Stimulated activated CD4-positive, alpha-beta T cell treated with anti-CD3 and anti-CD28 coated beads, Interleukin-4, amount 100 ng/mL, for 48 hours (primary cell): ENCODE data around the gene C17orf113.
A peak's percentile ranks its signal among the peaks of the same experiment; 100 is the strongest.
"Not testable (repeated sequence)": the region's sequence is repeated elsewhere in the genome, so short reads cannot be mapped to it uniquely, and the experiment has no call there.

Experiments
- DNase-seq, 2 donors: peaks; one replicate each; pipeline ENCODE4 v3.0.0-alpha.2; 2020; ENCODE audit warnings: low read depth in 2 of 2

C17orf113 gene

DNA sequence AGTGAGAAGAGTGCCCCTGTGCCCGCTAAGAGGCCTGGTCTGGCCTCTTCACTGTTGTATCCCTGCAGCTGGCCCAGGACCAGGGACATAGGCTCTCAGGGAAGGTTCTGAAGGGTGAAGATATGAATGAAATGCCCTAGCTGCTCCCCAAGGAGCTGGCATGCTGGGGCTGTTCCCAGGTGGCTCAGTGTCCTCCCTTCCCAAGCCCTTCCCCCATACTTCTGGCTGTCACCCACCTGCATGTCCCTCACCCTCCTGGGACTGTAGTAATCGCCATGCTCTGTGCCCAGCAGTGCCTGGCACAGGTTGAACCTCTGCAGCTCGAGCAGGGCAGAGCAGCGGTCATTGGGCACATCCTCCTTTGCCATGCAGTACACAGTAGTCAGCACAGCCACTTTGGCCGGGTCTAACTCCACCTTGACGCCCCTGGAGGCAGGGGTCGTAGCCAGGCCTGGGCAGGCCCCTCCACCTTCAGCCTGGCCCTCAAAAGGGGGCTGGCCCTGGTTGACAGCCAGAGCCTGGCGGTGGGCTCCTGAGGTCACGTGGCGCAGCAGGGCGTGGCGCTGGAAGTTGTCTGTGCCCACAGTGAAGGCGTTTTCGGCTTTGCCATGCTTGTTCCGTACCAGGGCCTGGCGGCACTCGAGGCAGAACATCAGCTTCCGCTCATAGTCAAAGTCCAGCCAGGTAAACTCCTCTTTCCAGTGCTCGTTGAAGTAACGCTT, 7.6 kb downstream of the C17orf113 start:
- no peak for DNase-seq

- DNase-seq, result no peak
These were observed 8.8 kb downstream of the C17orf113 start for GRCh38 chr17:42041619-42042018.

DNA sequence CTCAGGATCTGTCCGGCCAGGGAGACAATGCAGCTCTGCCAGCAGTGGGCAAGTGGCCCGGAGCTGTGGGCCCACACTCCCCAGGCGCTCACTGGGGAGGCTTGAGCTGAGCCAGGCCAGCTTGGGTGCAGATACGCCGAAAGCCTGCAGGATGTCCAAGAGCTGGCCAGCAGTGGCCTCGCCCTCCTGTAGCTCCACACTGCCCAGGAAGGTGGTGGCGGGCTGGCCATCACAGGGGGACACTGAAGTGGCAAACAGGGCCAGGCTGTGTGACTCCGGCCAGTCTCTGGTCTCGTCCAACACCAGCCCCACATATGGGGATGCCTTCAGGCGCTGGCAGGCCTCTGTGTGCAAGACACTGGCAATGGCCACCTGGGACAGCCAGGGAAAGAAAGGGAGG, 9.6 kb downstream of the C17orf113 start:
- no peak for DNase-seq

DNA sequence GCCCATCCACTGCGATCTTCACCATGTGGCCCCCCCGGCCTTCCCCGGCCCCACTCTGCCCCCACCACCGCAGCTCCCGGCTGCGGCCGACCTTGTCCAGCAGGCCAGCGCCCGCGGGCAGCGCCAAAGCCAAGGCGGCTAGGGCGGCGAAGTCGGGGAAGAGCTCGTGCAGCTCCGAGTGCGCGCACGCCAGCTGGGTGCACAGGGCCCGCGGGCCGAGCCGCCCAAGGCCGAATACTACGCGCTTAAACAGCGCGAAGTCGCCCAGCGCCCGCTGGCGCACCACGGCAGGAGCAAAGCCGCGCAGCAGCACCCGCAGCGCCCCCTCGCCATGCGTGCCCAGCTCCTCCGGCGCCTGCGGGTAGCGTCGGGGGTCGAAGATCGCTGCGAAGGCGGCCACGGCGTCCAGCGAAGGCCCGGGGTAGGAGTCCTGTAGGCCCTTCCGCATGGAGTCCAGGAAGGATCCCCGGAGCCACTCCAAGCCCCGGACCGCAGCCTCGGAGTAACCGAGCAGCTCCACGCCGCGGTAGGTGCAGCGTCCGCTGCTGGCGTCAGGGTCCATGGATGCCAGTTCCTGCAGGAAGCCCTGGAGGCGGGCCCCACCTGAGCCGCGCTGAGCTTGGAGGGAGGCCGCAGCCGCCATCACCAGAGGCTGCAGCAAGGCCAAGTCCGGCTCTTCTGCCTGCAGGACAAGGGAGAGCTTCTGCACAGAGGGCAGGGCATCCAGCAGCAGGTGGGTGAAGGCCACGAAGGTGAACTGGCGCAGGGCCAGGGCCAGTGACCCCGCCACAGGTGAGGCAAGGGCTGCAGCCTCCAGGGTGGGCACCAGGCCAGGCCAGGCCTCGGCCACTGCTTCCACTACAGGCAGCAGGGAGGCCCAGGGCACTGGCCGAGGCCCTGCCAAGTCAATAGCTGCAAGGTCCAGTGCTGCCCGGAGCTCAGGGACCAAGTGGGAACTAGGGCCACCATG, 10.3 kb downstream of the C17orf113 start:
- no peak for DNase-seq

- no peak for DNase-seq
These were observed 12.0 kb downstream of the C17orf113 start for GRCh38 chr17:42038221-42038973.

- no peak for DNase-seq
These were observed 16.3 kb downstream of the C17orf113 start for GRCh38 chr17:42034059-42034458.

- no peak for DNase-seq
These were observed 18.8 kb downstream of the C17orf113 start for GRCh38 chr17:42031584-42031983.

GRCh38 chr17:42028791-42029127, 21.6 kb downstream of the C17orf113 start:
- no peak for DNase-seq

- no peak for DNase-seq
These were observed 22.2 kb downstream of the C17orf113 start for GRCh38 chr17:42027961-42028790.

GRCh38 chr17:42027590-42027889, 22.9 kb downstream of the C17orf113 start:
- DNase-seq, result no peak

DNA sequence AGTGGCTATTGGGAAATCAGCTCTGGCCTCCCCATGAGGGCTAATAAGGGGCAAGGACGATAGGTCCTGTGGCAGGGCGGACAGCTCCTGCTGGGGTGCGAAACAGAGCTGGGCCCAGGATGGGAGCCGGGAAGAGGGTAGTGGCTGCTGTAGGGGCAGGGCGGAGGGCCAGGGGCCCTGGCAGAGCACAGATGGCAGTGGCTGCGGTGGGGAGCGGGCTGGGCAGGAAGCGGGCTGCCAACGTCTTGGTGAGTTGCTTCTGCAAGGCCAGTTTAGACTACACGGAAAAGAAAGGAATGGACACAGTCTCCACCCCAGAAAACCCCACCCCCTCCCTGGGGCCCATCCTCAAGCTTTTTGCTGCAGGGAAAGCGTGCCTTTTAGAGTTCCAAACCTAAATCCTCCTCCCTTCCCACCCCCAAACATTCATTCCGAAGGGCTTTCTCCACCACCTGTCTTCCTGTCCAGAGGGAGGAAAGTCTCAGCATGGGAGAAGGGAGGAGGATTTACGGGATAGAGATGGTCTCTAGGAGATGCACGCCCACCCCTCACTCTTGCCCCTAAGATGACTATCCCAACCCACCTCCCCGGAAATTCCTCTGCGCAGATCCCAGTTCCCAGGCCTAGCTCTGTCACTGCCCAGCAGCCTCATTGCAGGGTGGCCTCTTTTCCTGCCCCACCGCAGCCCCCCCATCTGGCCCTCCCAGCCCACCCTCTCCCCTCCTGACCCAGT, 23.4 kb downstream of the C17orf113 start:
- DNase-seq, result no peak

DNA sequence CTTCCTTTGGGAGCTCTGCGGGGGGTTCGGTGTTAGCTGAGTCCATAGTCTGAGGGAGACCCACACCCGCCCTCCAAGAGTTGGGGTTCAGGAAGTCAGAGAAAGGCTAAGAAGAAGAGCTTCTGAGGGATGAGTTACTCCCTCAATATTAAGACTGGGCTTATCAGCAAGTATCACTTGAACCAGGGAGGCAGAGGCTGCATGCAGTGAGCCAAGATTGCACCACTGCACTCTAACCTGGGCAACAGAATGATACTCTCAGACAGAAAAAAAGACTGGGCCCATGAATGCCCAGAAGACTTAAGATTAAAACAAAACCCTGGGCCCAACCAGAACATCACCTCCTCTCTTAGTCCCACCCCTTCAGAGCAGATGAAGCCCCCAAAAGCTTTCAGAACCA, 24.5 kb downstream of the C17orf113 start:
- DNase-seq, result no peak

DNA sequence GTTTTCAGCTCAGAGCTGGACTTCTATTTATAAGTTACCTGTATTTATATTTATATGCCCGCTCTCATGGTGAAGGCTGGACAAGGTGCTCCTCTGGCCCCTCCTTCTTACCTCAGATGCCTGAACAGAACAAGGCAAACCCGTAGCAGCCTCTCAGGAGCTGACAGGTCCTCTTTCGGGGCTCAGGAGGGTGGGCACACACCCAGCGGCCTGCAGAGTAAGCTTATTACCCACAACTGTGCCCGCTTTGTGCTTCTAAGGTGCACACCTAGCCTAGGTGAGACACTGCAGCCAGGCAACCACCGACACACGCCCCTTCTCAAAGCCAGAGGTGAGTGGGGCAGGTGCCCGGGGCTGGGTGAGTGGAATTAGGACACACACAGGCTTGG, 25.2 kb downstream of the C17orf113 start:
- DNase-seq, result no peak

- DNase-seq, result no peak
These were observed 26.7 kb downstream of the C17orf113 start for GRCh38 chr17:42023524-42024349.

DNA sequence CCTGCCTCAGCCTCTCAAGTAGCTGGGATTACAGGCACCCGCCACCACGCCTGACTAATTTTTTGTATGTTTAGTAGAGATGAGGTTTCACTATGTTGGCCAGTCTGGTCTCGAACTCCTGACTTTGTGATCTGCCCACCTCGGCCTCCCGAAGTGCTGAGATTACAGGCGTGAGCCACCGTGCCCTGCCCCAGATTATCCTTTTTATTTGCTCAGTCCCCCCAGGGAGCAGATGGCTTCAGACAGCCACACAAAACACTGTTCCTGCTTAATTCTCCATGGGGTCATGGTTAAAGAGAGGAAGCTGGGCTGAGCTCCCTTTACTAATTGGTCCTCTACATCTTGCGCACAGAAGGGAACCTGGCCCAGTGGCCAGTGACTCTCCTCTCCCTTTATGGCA, 29.6 kb downstream of the C17orf113 start:
- not testable (repeated sequence) for DNase-seq

DNA sequence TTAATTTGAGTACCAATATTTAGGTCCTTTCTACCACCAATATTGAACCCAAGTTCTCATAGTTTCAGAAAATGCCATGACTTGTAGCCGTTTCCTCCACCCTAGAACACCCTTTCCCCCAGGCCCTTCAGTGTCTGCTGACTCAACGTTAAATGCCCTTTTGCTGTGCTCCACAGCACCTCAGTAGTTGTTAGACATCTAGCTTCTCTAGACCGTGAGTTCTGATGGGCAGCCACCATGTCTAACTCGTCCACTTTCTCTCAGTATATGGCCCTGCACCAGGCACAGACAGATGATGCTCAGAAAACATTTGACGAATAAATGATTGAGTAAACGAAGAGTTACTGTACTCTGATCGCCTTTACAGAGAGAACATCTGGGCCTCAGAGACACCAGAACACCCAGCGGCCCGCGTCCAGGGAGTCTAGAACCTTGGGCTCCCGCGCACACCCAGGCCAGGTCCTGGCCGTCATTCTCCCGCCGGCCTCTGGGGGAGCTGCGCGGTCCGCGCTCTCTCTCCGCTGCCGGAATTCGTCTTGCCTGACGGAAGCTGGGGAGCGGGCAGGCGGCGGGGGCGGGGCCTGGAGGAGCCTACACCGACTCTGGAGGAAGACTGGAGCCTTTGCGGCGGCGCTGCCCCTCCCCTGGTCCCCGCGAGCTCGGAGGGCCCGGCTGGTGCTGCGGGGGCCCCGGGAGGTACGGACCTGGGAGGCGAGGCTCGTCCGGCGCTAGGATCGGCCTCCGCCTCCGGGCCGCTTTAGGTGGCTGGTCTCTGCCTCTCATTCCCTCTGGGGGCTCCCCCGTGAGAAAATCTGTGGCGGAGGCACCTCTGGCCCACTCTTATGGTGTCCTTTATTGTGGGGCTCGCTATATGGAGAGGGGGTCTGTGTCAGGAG, 30.6 kb downstream of the C17orf113 start, which contains the start of gene NKIRAS2:
TSS of gene NKIRAS2 (plus strand) at position 582 of the 896 bp plus-strand sequence. CDS start 1,488 bp downstream, outside the sequence.
- DNase-seq, result peak; percentile 93 to 96

DNA sequence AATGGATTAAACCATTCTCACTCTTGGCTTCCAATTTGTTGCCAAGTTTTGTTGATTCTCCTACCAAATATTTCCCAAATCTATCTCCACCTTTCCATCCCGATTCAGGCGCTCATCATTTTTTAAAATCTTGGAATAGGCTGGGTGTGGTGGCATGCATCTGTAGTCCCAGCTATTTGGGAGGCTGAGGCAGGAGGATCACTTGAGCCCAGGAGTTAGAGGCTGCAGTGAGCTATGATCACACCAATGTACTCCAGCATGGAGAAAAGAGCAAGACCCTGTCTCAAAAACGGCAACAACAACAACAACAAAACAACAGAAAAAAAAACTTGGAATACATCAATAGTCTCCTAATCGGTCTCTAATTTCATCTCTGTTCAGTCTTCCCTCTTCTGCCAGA, 31.4 kb downstream of the C17orf113 start:
- DNase-seq, result no peak

GRCh38 chr17:42018339-42018738, 32.1 kb downstream of the C17orf113 start:
- no peak for DNase-seq

DNA sequence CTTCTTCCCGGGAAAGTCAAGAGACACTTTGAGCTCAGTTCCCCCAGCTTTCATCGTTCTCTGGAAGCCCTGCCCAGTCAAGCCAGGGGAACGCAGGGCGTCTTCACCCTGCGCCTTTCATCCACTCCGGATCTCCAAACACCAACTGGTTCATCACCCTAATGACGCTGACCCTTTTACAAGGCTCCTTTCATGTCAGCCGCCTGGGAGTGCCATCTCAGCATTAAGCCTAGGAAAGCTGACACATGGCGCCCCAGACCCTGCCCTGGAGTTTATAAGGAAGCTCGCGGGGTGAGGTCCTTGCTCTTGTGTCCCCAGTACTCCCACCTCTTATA, 32.6 kb downstream of the C17orf113 start:
- DNase-seq, result peak in 1 of 2 donors; percentile 16
